Measurements from ENCODE around the gene AHDC1. TPM values are rescaled to one million over a fixed set of nuclear protein-coding genes. Genes with fewer than 3 reads are reported as not detected.
A peak's percentile ranks its signal among the peaks of the same experiment; 100 is the strongest.

AHDC1 gene
- total and polyA plus RNA-seq, 9 of the 15 experiments (the other 6 are each of a cell fraction or from before 2014, with no cell fraction given), result 0.21 to 36.4 (median 4.7) TPM

GRCh38 chr1:27598902-27599528, 4.9 kb downstream of the AHDC1 start (continued):
- TF ChIP-seq ZBTB34 (CRISPR knock-in tag; IDR thresholded peaks at IDR 0.05) (no peak), CHD1 (IDR thresholded peaks at IDR 0.05; ENCODE audit: low read length) (no peak), TRIM28 (IDR thresholded peaks at IDR 0.05) (no peak), ZNF318 (IDR thresholded peaks at IDR 0.05; ENCODE audit: borderline replicate concordance in 1 of 2, low read depth in 1 of 2) (no peak), ZNF778 (CRISPR knock-in tag; IDR thresholded peaks at IDR 0.05) (no peak), MAZ (CRISPR knock-in tag; conservative IDR thresholded peaks at IDR 0.05 in 1 of 2, IDR thresholded peaks at IDR 0.05 in 1 of 2) (peak; percentile 98), TSC22D4 (tag; IDR thresholded peaks at IDR 0.05) (no peak), KLF1 (tag; IDR thresholded peaks at IDR 0.05) (no peak), ZNF384 (IDR thresholded peaks at IDR 0.05; ENCODE audit: low read depth, low read length) (no peak), MEF2D (tag; conservative IDR thresholded peaks at IDR 0.05; ENCODE audit: low read depth) (no peak), SOX6 (IDR thresholded peaks at IDR 0.05) (no peak), ZNF280B (CRISPR knock-in tag; IDR thresholded peaks at IDR 0.05) (no peak), ZNF253 (CRISPR knock-in tag; conservative IDR thresholded peaks at IDR 0.05) (no peak), SMARCC2 (IDR thresholded peaks at IDR 0.05; ENCODE audit: low read depth) (0 out of 2 replicates have a peak, but pooled peaks have one; percentile 19)
- TF ChIP-seq, protein P1, sequence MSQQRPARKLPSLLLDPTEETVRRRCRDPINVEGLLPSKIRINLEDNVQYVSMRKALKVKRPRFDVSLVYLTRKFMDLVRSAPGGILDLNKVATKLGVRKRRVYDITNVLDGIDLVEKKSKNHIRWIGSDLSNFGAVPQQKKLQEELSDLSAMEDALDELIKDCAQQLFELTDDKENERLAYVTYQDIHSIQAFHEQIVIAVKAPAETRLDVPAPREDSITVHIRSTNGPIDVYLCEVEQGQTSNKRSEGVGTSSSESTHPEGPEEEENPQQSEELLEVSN (IDR thresholded peaks at IDR 0.05; ENCODE audit: borderline replicate concordance in 1 of 2, extremely low read depth in 1 of 2, insufficient read depth in 1 of 2, insufficient read length in 1 of 2, low read depth in 1 of 2, low read length in 1 of 2, poor library complexity in 1 of 2, severe bottlenecking in 1 of 2), result peak in 1 of 2 experiments; percentile 6

Measured in K562 (cell line).